HUES6 (cell line): Measurements from ENCODE around the gene ACAP2.
A peak's percentile ranks its signal among the peaks of the same experiment; 100 is the strongest.
"Not testable (repeated sequence)": the region's sequence is repeated elsewhere in the genome, so short reads cannot be mapped to it uniquely, and the experiment has no call there.

ENCODE experiments used
- H3K27ac ChIP-seq: 2 replicates; pipeline ENCODE4 v1.7.0; 2013; ENCODE audit warnings: low read depth, mild to moderate bottlenecking, low read length, inconsistent platforms
- H3K27me3 ChIP-seq: 2 replicates; pipeline ENCODE4 v1.6.1; 2013; ENCODE audit warnings: low read length; ENCODE audit not compliant: control insufficient read depth, insufficient read depth
- H3K36me3 ChIP-seq: 2 replicates; pipeline ENCODE4 v1.6.1; 2013; ENCODE audit warnings: low read length; ENCODE audit not compliant: control insufficient read depth, insufficient read depth
- H3K4me1 ChIP-seq: 2 replicates; pipeline ENCODE4 v1.6.1; 2013; ENCODE audit warnings: low read length; ENCODE audit not compliant: control insufficient read depth, insufficient read depth
- H3K4me3 ChIP-seq: 2 replicates; pipeline ENCODE4 v1.5.1; 2013; ENCODE audit warnings: low read depth, low read length
- H3K9ac ChIP-seq: one replicate; pipeline ENCODE4 v1.6.1; 2013; ENCODE audit warnings: mild to moderate bottlenecking, low read length
- H3K9me3 ChIP-seq: 2 replicates; pipeline ENCODE4 v1.6.1; 2013; ENCODE audit warnings: low read depth, low read length; ENCODE audit not compliant: control insufficient read depth, insufficient read depth

ACAP2 gene

GRCh38 chr3:195386739-195387138 is 56.1 kb downstream of the ACAP2 start:
- no peak overlapping the region for H3K9ac ChIP-seq
- H3K9me3 ChIP-seq = no peaks in the 10 kb centered on the region
- no peak overlapping the region for H3K4me3 ChIP-seq
- H3K27me3 ChIP-seq = no peaks in the 10 kb centered on the region
- peaks cover 26% of the 10 kb centered on the region for H3K4me1 ChIP-seq
- no peaks in the 10 kb centered on the region for H3K36me3 ChIP-seq
- H3K27ac ChIP-seq = no peak overlapping the region

GRCh38 chr3:195385526-195385925 is 57.3 kb downstream of the ACAP2 start:
- Histone ChIP-seq H3K4me1 (peaks cover 38% of the 10 kb centered on the region), H3K9me3 (no peaks in the 10 kb centered on the region), H3K4me3 (no peak overlapping the region), H3K36me3 (no peaks in the 10 kb centered on the region), H3K27ac (no peak overlapping the region), H3K27me3 (no peaks in the 10 kb centered on the region), H3K9ac (no peak overlapping the region)

- no peak overlapping the region for H3K4me3 ChIP-seq
- 0 out of 2 replicates have a peak overlapping the region, but pooled peaks have one; percentile 26 for H3K27ac ChIP-seq
- no peaks in the 10 kb centered on the region for H3K9me3 ChIP-seq
- no peaks in the 10 kb centered on the region for H3K36me3 ChIP-seq
- H3K27me3 ChIP-seq = no peaks in the 10 kb centered on the region
- peaks cover 40% of the 10 kb centered on the region for H3K4me1 ChIP-seq
- no peak overlapping the region for H3K9ac ChIP-seq
Observed at GRCh38 chr3:195384952-195385351, 57.9 kb downstream of the ACAP2 start.

GRCh38 chr3:195372220-195372619 is 70.6 kb downstream of the ACAP2 start:
- no peaks in the 10 kb centered on the region for H3K9me3 ChIP-seq
- H3K4me1 ChIP-seq = no peaks in the 10 kb centered on the region
- peaks cover 15% of the 10 kb centered on the region for H3K36me3 ChIP-seq
- no peaks in the 10 kb centered on the region for H3K27me3 ChIP-seq
- H3K9ac ChIP-seq = no peak overlapping the region
- H3K4me3 ChIP-seq = no peak overlapping the region
- H3K27ac ChIP-seq = no peak overlapping the region

GRCh38 chr3:195366200-195366925 is 76.5 kb downstream of the ACAP2 start:
- Histone ChIP-seq H3K4me1 (no peaks in the 10 kb centered on the region; the same call in 1 of the 2 replicates), H3K36me3 (peaks cover 15% of the 10 kb centered on the region), H3K4me3 (no peak overlapping the region), H3K9me3 (no peaks in the 10 kb centered on the region), H3K9ac (no peak overlapping the region), H3K27ac (no peak overlapping the region), H3K27me3 (no peaks in the 10 kb centered on the region)

GRCh38 chr3:195365371-195365770 is 77.4 kb downstream of the ACAP2 start:
- H3K4me3 ChIP-seq = no peak overlapping the region
- no peaks in the 10 kb centered on the region; the same call in 1 of the 2 replicates for H3K4me1 ChIP-seq
- no peaks in the 10 kb centered on the region for H3K9me3 ChIP-seq
- H3K27me3 ChIP-seq = no peaks in the 10 kb centered on the region
- H3K27ac ChIP-seq = no peak overlapping the region
- no peak overlapping the region for H3K9ac ChIP-seq
- peaks cover 14% of the 10 kb centered on the region for H3K36me3 ChIP-seq

GRCh38 chr3:195357797-195358196 is 85.0 kb downstream of the ACAP2 start:
- peaks cover 15% of the 10 kb centered on the region for H3K4me1 ChIP-seq
- H3K27ac ChIP-seq, H3K27me3 ChIP-seq, H3K9me3 ChIP-seq, H3K9ac ChIP-seq, H3K4me3 ChIP-seq, H3K36me3 ChIP-seq: not testable (repeated sequence)

- Histone ChIP-seq H3K9me3 (no peaks in the 10 kb centered on the region), H3K4me1 (peaks cover 15% of the 10 kb centered on the region), H3K36me3 (no peaks in the 10 kb centered on the region), H3K27me3 (no peaks in the 10 kb centered on the region), H3K9ac (no peak overlapping the region), H3K27ac (no peak overlapping the region), H3K4me3 (no peak overlapping the region)
Observed at GRCh38 chr3:195356151-195357086, 86.4 kb downstream of the ACAP2 start.

- not testable (repeated sequence) for H3K27ac ChIP-seq, H3K36me3 ChIP-seq, H3K27me3 ChIP-seq, H3K9me3 ChIP-seq, H3K4me3 ChIP-seq, H3K9ac ChIP-seq
- peaks cover 15% of the 10 kb centered on the region for H3K4me1 ChIP-seq
Observed at GRCh38 chr3:195354009-195354408, 88.8 kb downstream of the ACAP2 start.

GRCh38 chr3:195352895-195353488 is 89.8 kb downstream of the ACAP2 start:
- H3K9ac ChIP-seq = no peak overlapping the region
- no peak overlapping the region for H3K4me3 ChIP-seq
- no peaks in the 10 kb centered on the region for H3K27me3 ChIP-seq
- no peaks in the 10 kb centered on the region for H3K36me3 ChIP-seq
- peaks cover 15% of the 10 kb centered on the region for H3K4me1 ChIP-seq
- H3K27ac ChIP-seq = no peak overlapping the region
- H3K9me3 ChIP-seq = no peaks in the 10 kb centered on the region
